Dedifferentiated amniotic fluid mesenchymal stem cell (primary cell): ENCODE results near the gene TAF3.

Experiments
- DNase-seq: peaks from one replicate; pipeline ENCODE4 v3.0.0-alpha.2; 2016; ENCODE audit errors: extremely low spot score

Gene TAF3

GRCh38 chr10:7967035-7967434 lies 148.7 kb downstream of the TAF3 start:
- no peak for DNase-seq

- no peak for DNase-seq
Observed at GRCh38 chr10:7968510-7969112, 150.3 kb downstream of the TAF3 start.

GRCh38 chr10:7969623-7970022 lies 151.3 kb downstream of the TAF3 start:
- no peak for DNase-seq

GRCh38 chr10:7971949-7972348 lies 153.6 kb downstream of the TAF3 start:
- no peak for DNase-seq

- DNase-seq, result no peak
Observed at GRCh38 chr10:7972367-7972766, 154.1 kb downstream of the TAF3 start.

GRCh38 chr10:7980196-7980595 lies 161.9 kb downstream of the TAF3 start:
- no peak for DNase-seq

- DNase-seq, result no peak
Observed at GRCh38 chr10:7982727-7983126, 164.4 kb downstream of the TAF3 start.

GRCh38 chr10:7984325-7984724 lies 166.0 kb downstream of the TAF3 start:
- no peak for DNase-seq

GRCh38 chr10:7984896-7985295 lies 166.6 kb downstream of the TAF3 start:
- DNase-seq, result no peak

GRCh38 chr10:7986851-7987250 lies 168.5 kb downstream of the TAF3 start:
- DNase-seq, result no peak

- no peak for DNase-seq
Observed at GRCh38 chr10:7988989-7989388, 170.7 kb downstream of the TAF3 start.

GRCh38 chr10:7998831-7999230 lies 180.5 kb downstream of the TAF3 start:
- no peak for DNase-seq

GRCh38 chr10:8004469-8005000 lies 186.2 kb downstream of the TAF3 start:
- DNase-seq, result no peak

- DNase-seq, result no peak
Observed at GRCh38 chr10:8006274-8006999, 188.1 kb downstream of the TAF3 start.

- no peak for DNase-seq
Observed at GRCh38 chr10:8009031-8009430, 190.7 kb downstream of the TAF3 start.

GRCh38 chr10:8013006-8013405 lies 194.7 kb downstream of the TAF3 start:
- no peak for DNase-seq

GRCh38 chr10:8013619-8014018 lies 195.3 kb downstream of the TAF3 start:
- no peak for DNase-seq

GRCh38 chr10:8014649-8015048 lies 196.3 kb downstream of the TAF3 start:
- DNase-seq, result no peak

GRCh38 chr10:8017277-8017676 lies 199.0 kb downstream of the TAF3 start:
- DNase-seq, result peak; percentile 55

- no peak for DNase-seq
Observed at GRCh38 chr10:8023321-8023720, 205.0 kb downstream of the TAF3 start.

- DNase-seq, result no peak
Observed at GRCh38 chr10:8023851-8024250, 205.5 kb downstream of the TAF3 start.

- no peak for DNase-seq
Observed at GRCh38 chr10:8026349-8027259, 208.3 kb downstream of the TAF3 start.
